Large intestine (tissue), 3 donors: Measurements from ENCODE around the gene DNAJC11. TPM values are rescaled to one million over a fixed set of nuclear protein-coding genes. Genes with fewer than 3 reads are reported as not detected.

Experiments used
- DNase-seq, 2 donors: peaks; one replicate each; pipeline versions ENCODE4 v3.0.0 to v3.0.0-alpha.2; 2013
- H3K27ac ChIP-seq: one replicate; pipeline ENCODE4 v1.5.1; 2013; ENCODE audit warnings: low read length
- H3K27me3 ChIP-seq: 2 replicates; pipeline ENCODE4 v1.6.1; 2013; ENCODE audit warnings: low read length; ENCODE audit not compliant: control insufficient read depth, insufficient read depth
- H3K36me3 ChIP-seq: 2 replicates; pipeline ENCODE4 v1.6.1; 2013; ENCODE audit warnings: low read length; ENCODE audit not compliant: control insufficient read depth, insufficient read depth
- H3K4me1 ChIP-seq: one replicate; pipeline ENCODE4 v1.6.1; 2013; ENCODE audit warnings: low read length; ENCODE audit not compliant: control insufficient read depth, insufficient read depth
- H3K4me3 ChIP-seq: one replicate; pipeline ENCODE4 v1.5.1; 2013; ENCODE audit warnings: low read length
- H3K9me3 ChIP-seq: one replicate; pipeline ENCODE4 v1.6.1; 2013; ENCODE audit warnings: mild to moderate bottlenecking, low read depth, low read length, moderate library complexity; ENCODE audit not compliant: control insufficient read depth
- WGBS: methylation state at CpG from one replicate; pipeline ENCODE4 v1.1.5; 2013; ENCODE audit warnings: low lambda C conversion rate; ENCODE audit not compliant: insufficient coverage; 5-methylcytosine and 5-hydroxymethylcytosine counted together
- polyA plus RNA-seq: library from polyadenylated mRNA; unstranded; fragments of 120-200 nt; gene quantifications from one replicate; pipeline ENCODE4 v1.2.1, GENCODE V29; 2013

DNAJC11 gene
- polyA plus RNA-seq, 1 donor = 43.6 TPM

DNA sequence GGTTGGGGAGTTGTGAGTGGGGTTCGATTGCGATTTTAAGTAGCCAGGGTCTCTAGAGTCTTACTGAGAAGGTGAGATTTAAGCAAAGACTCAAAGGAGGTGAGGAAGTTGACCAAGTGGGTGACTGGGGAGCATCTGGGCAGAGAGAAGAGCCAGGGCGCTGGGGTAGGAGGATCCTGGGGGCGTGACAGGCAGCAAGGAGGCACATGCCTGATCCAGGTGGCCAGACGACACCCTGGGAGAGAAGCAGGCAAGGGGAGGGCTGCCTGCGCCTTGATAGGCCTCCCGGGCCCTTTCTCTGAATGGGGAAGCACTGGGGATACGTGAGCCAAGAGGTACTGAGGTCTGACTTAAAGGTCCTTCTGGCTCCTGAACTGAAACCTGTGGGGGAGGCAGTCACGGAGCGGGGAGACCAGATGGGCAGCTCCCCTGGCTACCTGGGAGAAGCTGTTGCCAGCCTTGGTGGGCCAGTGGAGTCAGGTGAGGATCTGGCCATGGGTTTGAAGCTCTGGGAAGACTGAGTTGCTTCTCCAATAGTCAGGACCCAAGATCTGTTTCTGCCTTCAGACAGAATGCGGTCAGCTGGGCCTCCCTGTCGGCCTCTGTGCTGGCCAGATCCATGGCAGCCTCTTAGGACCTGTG, 116.4 kb downstream of the DNAJC11 start:
- no peak overlapping the region for H3K4me3 ChIP-seq
- peaks cover 22% of the 10 kb centered on the region for H3K4me1 ChIP-seq
- H3K9me3 ChIP-seq = no peaks in the 10 kb centered on the region
- DNase-seq = no peak
- H3K27me3 ChIP-seq = no peaks in the 10 kb centered on the region
- 100% methylated on average over 2 of the region's 12 CpGs for WGBS
- H3K36me3 ChIP-seq = peaks cover 42% of the 10 kb centered on the region
- no peak overlapping the region for H3K27ac ChIP-seq

Other genes with a start within 250 kb of the DNAJC11 start
- gene TNFRSF25, start 235.6 kb downstream of the DNAJC11 start, polyA plus RNA-seq = 55.2 TPM
- 17.2 TPM for gene PLEKHG5, start 210.1 kb downstream of the DNAJC11 start, polyA plus RNA-seq
- 12.6 TPM for gene NOL9, start 147.3 kb downstream of the DNAJC11 start, polyA plus RNA-seq
- gene TAS1R1, start 146.5 kb downstream of the DNAJC11 start, polyA plus RNA-seq = 0.27 TPM
- 38.2 TPM for gene ZBTB48, start 121.8 kb downstream of the DNAJC11 start, polyA plus RNA-seq
- 9.4 TPM for gene KLHL21, start 98.9 kb downstream of the DNAJC11 start, polyA plus RNA-seq
- gene PHF13, start 88.1 kb downstream of the DNAJC11 start, polyA plus RNA-seq = 15.1 TPM
- gene THAP3, start 76.9 kb downstream of the DNAJC11 start, polyA plus RNA-seq = 16.2 TPM
- gene CAMTA1, start 83.6 kb upstream of the DNAJC11 start, polyA plus RNA-seq = 67.9 TPM